ENCODE data around the gene GALNT14.

GRCh38 chr2:30968660-30969397 is 169.4 kb downstream of the GALNT14 start:
- TF ChIP-seq CTCF (IDR thresholded peaks at IDR 0.05; ENCODE audit: insufficient read depth, low read depth, low read length) (no peak), EZH2 (IDR thresholded peaks at IDR 0.05; ENCODE audit: insufficient read depth, low read length) (no peak)
